ENCODE results near the gene EIF4E2.

DNA sequence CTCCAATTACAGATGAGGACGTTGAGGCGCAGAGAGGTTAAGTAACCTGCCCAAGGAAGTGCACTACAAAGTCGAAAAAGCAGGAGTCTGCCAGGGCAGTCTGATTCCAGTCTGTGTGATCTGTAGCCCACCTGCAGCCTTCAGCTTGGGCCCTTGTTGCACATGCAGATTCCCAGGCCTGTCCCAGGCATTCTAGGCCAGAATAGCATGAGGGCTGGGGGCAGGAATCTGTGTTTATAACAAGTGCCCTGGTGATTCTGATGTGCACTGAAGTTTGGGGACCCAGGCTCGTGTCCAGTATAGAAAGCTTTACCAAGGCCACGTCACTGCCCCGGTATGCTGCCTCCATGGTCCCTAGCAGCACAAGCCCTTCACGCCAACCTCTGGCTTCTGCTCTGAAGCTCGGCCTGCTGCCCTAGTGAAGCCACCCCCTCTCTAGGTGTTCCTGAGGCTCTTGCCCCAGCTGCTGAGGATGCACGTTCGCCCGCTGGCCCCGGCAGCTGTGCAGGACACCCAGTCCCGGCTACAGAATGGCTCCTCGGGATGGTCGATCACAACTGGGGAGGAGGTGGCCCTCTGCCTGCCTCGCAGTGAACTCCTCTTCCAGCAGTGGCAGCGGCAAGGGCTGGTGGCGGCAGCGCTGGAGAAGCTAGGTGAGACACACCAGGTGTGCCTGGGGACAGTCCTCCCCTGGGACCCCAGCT lies 6.4 kb upstream of the EIF4E2 start:
- no peak for TF ChIP-seq GATA2 (IDR thresholded peaks at IDR 0.05; ENCODE audit: insufficient read depth, insufficient read length, low read depth, low read length)
- TF ChIP-seq, protein P1, sequence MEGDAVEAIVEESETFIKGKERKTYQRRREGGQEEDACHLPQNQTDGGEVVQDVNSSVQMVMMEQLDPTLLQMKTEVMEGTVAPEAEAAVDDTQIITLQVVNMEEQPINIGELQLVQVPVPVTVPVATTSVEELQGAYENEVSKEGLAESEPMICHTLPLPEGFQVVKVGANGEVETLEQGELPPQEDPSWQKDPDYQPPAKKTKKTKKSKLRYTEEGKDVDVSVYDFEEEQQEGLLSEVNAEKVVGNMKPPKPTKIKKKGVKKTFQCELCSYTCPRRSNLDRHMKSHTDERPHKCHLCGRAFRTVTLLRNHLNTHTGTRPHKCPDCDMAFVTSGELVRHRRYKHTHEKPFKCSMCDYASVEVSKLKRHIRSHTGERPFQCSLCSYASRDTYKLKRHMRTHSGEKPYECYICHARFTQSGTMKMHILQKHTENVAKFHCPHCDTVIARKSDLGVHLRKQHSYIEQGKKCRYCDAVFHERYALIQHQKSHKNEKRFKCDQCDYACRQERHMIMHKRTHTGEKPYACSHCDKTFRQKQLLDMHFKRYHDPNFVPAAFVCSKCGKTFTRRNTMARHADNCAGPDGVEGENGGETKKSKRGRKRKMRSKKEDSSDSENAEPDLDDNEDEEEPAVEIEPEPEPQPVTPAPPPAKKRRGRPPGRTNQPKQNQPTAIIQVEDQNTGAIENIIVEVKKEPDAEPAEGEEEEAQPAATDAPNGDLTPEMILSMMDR (IDR thresholded peaks at IDR 0.05; ENCODE audit: extremely low read depth in 1 of 2, insufficient read depth in 1 of 2, low read depth in 1 of 2, low read length in 2 of 2): no peak
- TF ChIP-seq POLR2AphosphoS5 (IDR thresholded peaks at IDR 0.05; ENCODE audit: insufficient read depth, low read depth, low read length): no peak
- no peak for TF ChIP-seq EZH2 (IDR thresholded peaks at IDR 0.05; ENCODE audit: borderline replicate concordance, low read depth, low read length, severe bottlenecking)
- no peak for TF ChIP-seq MYC (IDR thresholded peaks at IDR 0.05; ENCODE audit: low read depth, low read length)
- TF ChIP-seq, protein P2, sequence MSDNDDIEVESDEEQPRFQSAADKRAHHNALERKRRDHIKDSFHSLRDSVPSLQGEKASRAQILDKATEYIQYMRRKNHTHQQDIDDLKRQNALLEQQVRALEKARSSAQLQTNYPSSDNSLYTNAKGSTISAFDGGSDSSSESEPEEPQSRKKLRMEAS (IDR thresholded peaks at IDR 0.05; ENCODE audit: insufficient read depth, insufficient read length): no peak

Data from endothelial cell of umbilical vein (primary cell).